D721Med (cell line): ENCODE data around the gene SAMD1.
A peak's percentile ranks its signal among the peaks of the same experiment; 100 is the strongest.
"Not testable (repeated sequence)": the region's sequence is repeated elsewhere in the genome, so short reads cannot be mapped to it uniquely, and the experiment has no call there.

Source experiments
- DNase-seq: peaks from one replicate; pipeline ENCODE4 v3.0.0; 2011; ENCODE audit warnings: low spot score; ENCODE audit not compliant: insufficient read length
- FAIRE-seq: peaks from 2 replicates; lab custom pipeline; 2011; peaks lifted over from hg19 to GRCh38; lab: Jason Lieb, UNC
- CTCF ChIP-seq: IDR thresholded peaks from 2 replicates; pipeline ENCODE4 v1.5.1; 2012; ENCODE audit warnings: mild to moderate bottlenecking, control low read depth; ENCODE audit not compliant: insufficient read depth; ENCODE audit errors: missing control alignments

The SAMD1 gene

GRCh38 chr19:14050512-14050911, 40.0 kb downstream of the SAMD1 start:
- TF ChIP-seq CTCF: no peak
- DNase-seq: no peak
- no peak for FAIRE-seq

GRCh38 chr19:14048443-14049153, 42.0 kb downstream of the SAMD1 start:
- TF ChIP-seq CTCF: peak; percentile 53
- FAIRE-seq (no peak), DNase-seq (peak; percentile 82)

GRCh38 chr19:14047866-14048265, 42.7 kb downstream of the SAMD1 start:
- DNase-seq, FAIRE-seq: not testable (repeated sequence)

- peak; percentile 60 for DNase-seq
- not testable (repeated sequence) for FAIRE-seq
- peak; percentile 44 for TF ChIP-seq CTCF
These were observed 47.6 kb downstream of the SAMD1 start for GRCh38 chr19:14042659-14043608.

GRCh38 chr19:14039181-14039580, 51.4 kb downstream of the SAMD1 start:
- FAIRE-seq (no peak), DNase-seq (no peak)
- TF ChIP-seq CTCF: no peak
